ENCODE results near the gene HMGB2. TPM values are rescaled to one million over a fixed set of nuclear protein-coding genes. Genes with fewer than 3 reads are reported as not detected.

Gene HMGB2
- total RNA-seq, 1 donor from 2014 or later, result 66.9 TPM

DNA sequence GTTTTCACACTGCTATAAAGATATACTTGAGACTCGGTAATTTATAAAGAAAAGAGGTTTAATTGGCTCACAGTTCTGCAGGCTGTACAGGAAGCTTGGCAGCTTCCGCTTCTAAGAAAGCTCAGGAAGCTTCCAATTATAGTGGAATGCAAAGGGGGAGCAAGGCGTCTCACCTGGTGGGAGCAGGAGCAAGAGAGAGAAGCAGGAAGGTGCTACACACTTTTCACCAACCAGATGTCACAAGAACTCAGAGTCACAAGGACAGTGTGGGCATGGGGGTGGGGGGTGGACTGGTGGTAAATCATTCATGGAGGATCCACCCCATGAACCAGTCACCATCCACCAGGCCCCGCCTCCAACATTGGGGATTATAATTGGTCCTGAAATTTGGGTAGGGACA lies 22.8 kb downstream of the HMGB2 start:
- no peaks in the 10 kb centered on the region for H3K27me3 Mint-ChIP-seq (ENCODE audit: unreplicated experiment)
- no peaks in the 10 kb centered on the region for H3K36me3 Mint-ChIP-seq (ENCODE audit: unreplicated experiment)
- H3K4me1 Mint-ChIP-seq (ENCODE audit: low read depth, unreplicated experiment), result no peaks in the 10 kb centered on the region
- no peak for TF ChIP-seq CTCF (IDR thresholded peaks at IDR 0.05; ENCODE audit: partially characterized antibody, unreplicated experiment)
- no peak overlapping the region for H3K4me3 Mint-ChIP-seq (ENCODE audit: unreplicated experiment)
- H3K9me3 Mint-ChIP-seq (ENCODE audit: unreplicated experiment), result no peaks in the 10 kb centered on the region
- H3K27ac Mint-ChIP-seq (ENCODE audit: unreplicated experiment), result no peak overlapping the region
- DNase-seq, result no peak

DNA sequence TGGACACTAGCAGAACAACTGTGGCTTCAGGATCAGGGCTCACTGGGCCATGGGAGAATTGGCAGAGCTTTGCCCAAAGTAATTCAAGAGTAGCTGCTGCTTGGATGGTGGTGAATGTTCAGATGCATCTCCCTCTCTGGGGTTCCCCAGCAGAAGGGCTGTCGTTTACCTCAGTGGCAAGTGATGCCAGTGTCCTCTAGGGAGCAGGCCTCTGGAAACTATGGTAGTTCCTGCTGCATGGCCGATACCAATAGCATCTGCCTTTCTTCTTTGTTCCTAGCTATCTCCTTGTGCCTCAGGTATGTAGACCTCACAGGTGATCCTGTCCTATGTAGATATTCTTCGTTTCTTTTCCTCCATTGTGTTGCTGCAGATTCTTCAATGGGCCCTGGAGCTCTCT lies 26.4 kb downstream of the HMGB2 start:
- Mint-ChIP-seq H3K4me1 (ENCODE audit: low read depth, unreplicated experiment) (no peaks in the 10 kb centered on the region), H3K9me3 (ENCODE audit: unreplicated experiment) (no peaks in the 10 kb centered on the region), H3K27ac (ENCODE audit: unreplicated experiment) (no peak overlapping the region), H3K36me3 (ENCODE audit: unreplicated experiment) (no peaks in the 10 kb centered on the region), H3K27me3 (ENCODE audit: unreplicated experiment) (no peaks in the 10 kb centered on the region), H3K4me3 (ENCODE audit: unreplicated experiment) (no peak overlapping the region)
- DNase-seq, result no peak
- no peak for TF ChIP-seq CTCF (IDR thresholded peaks at IDR 0.05; ENCODE audit: partially characterized antibody, unreplicated experiment)

DNA sequence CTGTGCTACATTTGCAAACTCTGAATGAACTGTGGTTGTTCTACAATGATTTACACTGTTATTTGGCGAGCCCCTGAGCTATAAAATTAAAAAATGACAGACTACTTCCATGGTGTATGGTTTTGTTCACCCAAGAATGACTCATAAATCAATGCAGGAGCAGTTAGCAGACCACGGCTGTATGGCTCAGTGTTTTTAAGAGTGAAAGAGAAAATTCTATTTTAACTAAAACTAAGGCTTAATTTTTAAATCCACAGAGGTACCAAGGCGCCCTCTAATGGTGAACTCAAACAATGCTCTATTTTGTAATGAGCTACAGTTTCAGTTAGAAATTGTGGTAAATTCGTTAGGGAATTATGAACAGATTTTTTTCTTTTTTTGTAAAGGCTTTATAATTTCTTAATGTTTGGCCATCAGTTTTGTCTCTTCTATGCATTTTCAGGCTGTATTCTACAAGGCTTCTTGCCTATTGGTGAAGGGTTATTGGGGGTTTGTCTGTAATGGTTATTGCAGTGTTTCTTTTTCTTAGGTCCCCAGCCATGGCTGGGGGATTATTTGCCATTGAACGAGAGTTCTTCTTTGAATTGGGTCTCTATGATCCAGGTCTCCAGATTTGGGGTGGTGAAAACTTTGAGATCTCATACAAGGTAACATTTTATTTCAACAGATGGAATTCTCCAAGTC lies 32.5 kb downstream of the HMGB2 start:
- no peak for DNase-seq
- Mint-ChIP-seq H3K4me1 (ENCODE audit: low read depth, unreplicated experiment) (no peaks in the 10 kb centered on the region), H3K27ac (ENCODE audit: unreplicated experiment) (no peak overlapping the region), H3K4me3 (ENCODE audit: unreplicated experiment) (no peak overlapping the region), H3K27me3 (ENCODE audit: unreplicated experiment) (no peaks in the 10 kb centered on the region), H3K36me3 (ENCODE audit: unreplicated experiment) (no peaks in the 10 kb centered on the region), H3K9me3 (ENCODE audit: unreplicated experiment) (peaks cover 2% of the 10 kb centered on the region)
- peak; percentile 83 for TF ChIP-seq CTCF (IDR thresholded peaks at IDR 0.05; ENCODE audit: partially characterized antibody, unreplicated experiment)

- no peak for TF ChIP-seq CTCF (IDR thresholded peaks at IDR 0.05; ENCODE audit: partially characterized antibody, unreplicated experiment)
- Mint-ChIP-seq H3K36me3 (ENCODE audit: unreplicated experiment) (no peaks in the 10 kb centered on the region), H3K9me3 (ENCODE audit: unreplicated experiment) (no peaks in the 10 kb centered on the region), H3K4me3 (ENCODE audit: unreplicated experiment) (no peak overlapping the region), H3K27me3 (ENCODE audit: unreplicated experiment) (no peaks in the 10 kb centered on the region), H3K27ac (ENCODE audit: unreplicated experiment) (no peak overlapping the region), H3K4me1 (ENCODE audit: low read depth, unreplicated experiment) (no peaks in the 10 kb centered on the region)
- no peak for DNase-seq
Observed at GRCh38 chr4:173294444-173294843, 39.7 kb downstream of the HMGB2 start.

DNA sequence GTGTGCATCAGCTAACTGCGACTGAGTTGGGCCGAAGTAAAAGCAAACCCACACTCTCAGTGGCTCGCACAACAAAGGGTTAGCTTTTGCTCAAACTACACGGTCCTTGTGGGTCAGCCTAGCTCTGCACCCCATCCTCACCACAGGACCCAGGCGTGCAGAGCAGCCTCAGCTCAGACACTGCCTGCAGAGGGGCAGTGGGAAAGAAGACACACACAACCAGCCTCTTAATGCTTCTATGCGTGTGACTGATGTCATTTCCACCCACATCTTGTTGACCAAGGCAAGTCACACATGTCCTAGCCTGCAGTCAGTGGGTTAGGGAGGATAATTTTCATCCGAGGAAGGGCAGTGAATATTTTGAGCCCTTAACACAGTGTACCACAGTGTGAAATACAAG lies 40.5 kb downstream of the HMGB2 start:
- TF ChIP-seq CTCF (IDR thresholded peaks at IDR 0.05; ENCODE audit: partially characterized antibody, unreplicated experiment), result no peak
- Mint-ChIP-seq H3K4me1 (ENCODE audit: low read depth, unreplicated experiment) (no peaks in the 10 kb centered on the region), H3K36me3 (ENCODE audit: unreplicated experiment) (no peaks in the 10 kb centered on the region), H3K27me3 (ENCODE audit: unreplicated experiment) (no peaks in the 10 kb centered on the region), H3K9me3 (ENCODE audit: unreplicated experiment) (no peaks in the 10 kb centered on the region), H3K4me3 (ENCODE audit: unreplicated experiment) (no peak overlapping the region), H3K27ac (ENCODE audit: unreplicated experiment) (no peak overlapping the region)
- DNase-seq, result no peak

Measured in glutamatergic neuron (in vitro differentiated cells).